GM23338 (cell line): Measurements from ENCODE around the gene TOE1. TPM values are rescaled to one million over a fixed set of nuclear protein-coding genes. Genes with fewer than 3 reads are reported as not detected.

ENCODE experiments used
- ATAC-seq: fragments of 200-7000 bp; cut with Tn5 transposase; 3 replicates; pipeline ENCODE4 v1.9.1; 2020
- DNase-seq: peaks from one replicate; pipeline ENCODE4 v3.0.0-alpha.2; 2015; ENCODE audit warnings: low spot score
- H2AFZ ChIP-seq: fragments of 200-600 bp; sonication (generic); 2 replicates; pipeline ENCODE4 v1.8.0; 2016; ENCODE audit warnings: antibody characterized with exemption, mild to moderate bottlenecking, moderate library complexity
- H3F3A ChIP-seq: fragments of 200-600 bp; sonication (generic); replicated peaks from 2 replicates; pipeline ENCODE4 v1.8.0; 2017; ENCODE audit warnings: antibody characterized with exemption, mixed run types, low read depth
- H3K27ac ChIP-seq: fragments of 200-600 bp; sonication (generic); 2 replicates; pipeline ENCODE4 v1.6.1; 2016; ENCODE audit warnings: low read depth
- H3K27me3 ChIP-seq: fragments of 200-600 bp; sonication (generic); 2 replicates; pipeline ENCODE4 v1.8.0; 2016; ENCODE audit warnings: mild to moderate bottlenecking, mixed run types, moderate library complexity; ENCODE audit not compliant: insufficient read depth
- H3K36me3 ChIP-seq: fragments of 200-600 bp; sonication (generic); 2 replicates; pipeline ENCODE4 v1.8.0; 2016; ENCODE audit warnings: mild to moderate bottlenecking; ENCODE audit not compliant: insufficient read depth
- H3K4me1 ChIP-seq: fragments of 200-600 bp; sonication (generic); 2 replicates; pipeline ENCODE4 v1.8.0; 2016; ENCODE audit warnings: mild to moderate bottlenecking, moderate library complexity; ENCODE audit not compliant: insufficient read depth
- H3K4me2 ChIP-seq: fragments of 200-600 bp; sonication (generic); 2 replicates; pipeline ENCODE4 v1.7.1; 2017; ENCODE audit warnings: mixed run types
- H3K4me3 ChIP-seq: fragments of 200-600 bp; sonication (generic); 2 replicates; pipeline ENCODE4 v1.6.1; 2016; ENCODE audit warnings: mixed run types
- H3K79me2 ChIP-seq: fragments of 200-600 bp; sonication (generic); replicated peaks from 2 replicates; pipeline ENCODE4 v1.8.0; 2017; ENCODE audit warnings: mild to moderate bottlenecking; ENCODE audit not compliant: insufficient read depth
- H3K9me2 ChIP-seq: fragments of 200-600 bp; sonication (generic); 2 replicates; pipeline ENCODE4 v1.8.0; 2017; ENCODE audit not compliant: insufficient read depth
- H4K20me1 ChIP-seq: fragments of 200-600 bp; sonication (generic); replicated peaks from 2 replicates; pipeline ENCODE4 v1.8.0; 2017; ENCODE audit warnings: mild to moderate bottlenecking; ENCODE audit not compliant: insufficient read depth
- H3K27ac Mint-ChIP-seq: 2 replicates; pipeline ENCODE4 v1.8.0; 2020; ENCODE audit warnings: inconsistent platforms, mild to moderate bottlenecking, moderate library complexity, mixed read lengths
- H3K27me3 Mint-ChIP-seq: 3 replicates; pipeline ENCODE4 v1.8.0; 2022; ENCODE audit warnings: low read depth, mild to moderate bottlenecking, moderate library complexity, mixed read lengths, inconsistent platforms; ENCODE audit not compliant: insufficient read depth, poor library complexity
- H3K36me3 Mint-ChIP-seq: 3 replicates; pipeline ENCODE4 v1.8.0; 2021; ENCODE audit warnings: low read depth, mild to moderate bottlenecking, inconsistent platforms, moderate library complexity, mixed read lengths
- H3K4me1 Mint-ChIP-seq: 3 replicates; pipeline ENCODE4 v1.8.0; 2020; ENCODE audit warnings: mild to moderate bottlenecking, inconsistent platforms, mixed read lengths
- H3K4me3 Mint-ChIP-seq: 3 replicates; pipeline ENCODE4 v1.8.0; 2021; ENCODE audit warnings: moderate library complexity, mild to moderate bottlenecking, inconsistent platforms, mixed read lengths
- H3K9me3 Mint-ChIP-seq: 3 replicates; pipeline ENCODE4 v1.8.0; 2020; ENCODE audit warnings: moderate library complexity, mild to moderate bottlenecking, inconsistent platforms, mixed read lengths
- CREB1 ChIP-seq: fragments of 250-450 bp; sonication (Bioruptor Pico); IDR thresholded peaks from 2 replicates; pipeline ENCODE4 v1.5.0; 2020; ENCODE audit warnings: low read depth, mild to moderate bottlenecking, moderate library complexity
- CTCF ChIP-seq, 2 experiments: fragments of 200-600 bp in 1 of 2; sonication (generic) in 1 of 2; conservative IDR thresholded peaks; 2 replicates each; pipeline versions ENCODE4 v1.5.1 to v1.6.1; 2016 to 2017; ENCODE audit warnings: antibody characterized with exemption in 2 of 2, low read depth in 2 of 2, mild to moderate bottlenecking in 2 of 2, moderate library complexity in 1 of 2
- ETS1 ChIP-seq: IDR thresholded peaks from 2 replicates; pipeline ENCODE4 v1.6.1; 2016; ENCODE audit warnings: antibody characterized with exemption
- EZH2 ChIP-seq: fragments of 200-600 bp; sonication (generic); IDR thresholded peaks from one replicate; pipeline ENCODE4 v1.8.0; 2017; ENCODE audit warnings: antibody characterized with exemption, mild to moderate bottlenecking, low read depth; ENCODE audit not compliant: unreplicated experiment
- EZH2phosphoT487 ChIP-seq: fragments of 200-600 bp; sonication (generic); IDR thresholded peaks from one replicate; pipeline ENCODE4 v1.8.1; 2018; ENCODE audit warnings: antibody characterized with exemption; ENCODE audit not compliant: unreplicated experiment
- JUNB ChIP-seq: IDR thresholded peaks from one replicate; pipeline ENCODE4 v1.6.1; 2016; ENCODE audit warnings: antibody characterized with exemption; ENCODE audit not compliant: unreplicated experiment
- NANOG ChIP-seq: IDR thresholded peaks from 2 replicates; pipeline ENCODE4 v1.6.1; 2016; ENCODE audit warnings: antibody characterized with exemption, borderline replicate concordance
- POLR2AphosphoS5 ChIP-seq: IDR thresholded peaks from 2 replicates; pipeline ENCODE4 v1.6.1; 2016; ENCODE audit warnings: antibody characterized with exemption, low read depth
- REST ChIP-seq: IDR thresholded peaks from one replicate; pipeline ENCODE4 v1.6.1; 2018; ENCODE audit warnings: antibody characterized with exemption; ENCODE audit not compliant: unreplicated experiment
- STAT1 ChIP-seq: IDR thresholded peaks from one replicate; pipeline ENCODE4 v1.6.1; 2016; ENCODE audit warnings: antibody characterized with exemption; ENCODE audit not compliant: unreplicated experiment
- ZNF114 ChIP-seq: fragments of 250-450 bp; sonication (Bioruptor Pico); IDR thresholded peaks from 2 replicates; pipeline ENCODE4 v1.5.0; 2020; ENCODE audit warnings: mild to moderate bottlenecking, moderate library complexity
- ZNF331 ChIP-seq: fragments of 250-450 bp; sonication (Bioruptor Pico); IDR thresholded peaks from 2 replicates; pipeline ENCODE4 v1.5.0; 2020; ENCODE audit warnings: low read depth, mild to moderate bottlenecking, moderate library complexity
- ZNF462 ChIP-seq: fragments of 250-450 bp; sonication (Bioruptor Pico); IDR thresholded peaks from 2 replicates; pipeline ENCODE4 v1.5.0; 2020; ENCODE audit warnings: mild to moderate bottlenecking, moderate library complexity
- polyA plus RNA-seq: library from polyadenylated mRNA; unstranded; fragments of >200 nt; fragmentation: Nextera tagmentation; extraction: Ambion mirVana; gene quantifications from 2 replicates; pipeline ENCODE4 v1.2.1, GENCODE V29; 2016
- total RNA-seq: library from RNA; depleted of rRNA; stranded (reverse); fragments of >200 nt; shearing (Covaris generic); gene quantifications from 2 replicates; pipeline ENCODE4 v1.2.3, GENCODE V29; 2014

TOE1 gene
- total and polyA plus RNA-seq, 2 experiments from 2014 or later, result 9.1 to 18.4 TPM

GRCh38 chr1:45353685-45354084 is 13.7 kb downstream of the TOE1 start:
- ATAC-seq (no peak), DNase-seq (no peak)
- Mint-ChIP-seq H3K9me3 (no peaks in the 10 kb centered on the region), H3K4me3 (no peak overlapping the region), H3K36me3 (no peaks in the 10 kb centered on the region), H3K4me1 (peaks cover 3% of the 10 kb centered on the region; the same call in 2 of the 3 replicates), H3K27ac (no peak overlapping the region), H3K27me3 (peaks cover 2% of the 10 kb centered on the region)
- Histone ChIP-seq H3K27me3 (no peaks in the 10 kb centered on the region), H3K9me2 (no peaks in the 10 kb centered on the region), H3K27ac (no peak overlapping the region), H3K4me1 (no peaks in the 10 kb centered on the region), H3F3A (no peaks in the 10 kb centered on the region), H3K4me2 (no peak overlapping the region), H2AFZ (no peak overlapping the region), H3K36me3 (no peaks in the 10 kb centered on the region), H3K4me3 (no peak overlapping the region), H3K79me2 (no peaks in the 10 kb centered on the region), H4K20me1 (no peaks in the 10 kb centered on the region)
- no peak for TF ChIP-seq JUNB
- no peak for TF ChIP-seq NANOG
- TF ChIP-seq ZNF462 (CRISPR knock-in tag), result no peak
- TF ChIP-seq POLR2AphosphoS5, result no peak
- TF ChIP-seq CTCF (conservative IDR thresholded peaks at IDR 0.05; ENCODE audit: low read depth in 2 of 2), result no peak
- TF ChIP-seq ZNF114 (CRISPR knock-in tag), result no peak
- TF ChIP-seq EZH2phosphoT487, result no peak
- no peak for TF ChIP-seq REST
- TF ChIP-seq CREB1 (CRISPR knock-in tag), result no peak
- TF ChIP-seq ZNF331 (CRISPR knock-in tag), result no peak
- no peak for TF ChIP-seq ETS1
- no peak for TF ChIP-seq STAT1
- TF ChIP-seq EZH2, result no peak
